ENCODE data around the gene CEMIP.

DNA sequence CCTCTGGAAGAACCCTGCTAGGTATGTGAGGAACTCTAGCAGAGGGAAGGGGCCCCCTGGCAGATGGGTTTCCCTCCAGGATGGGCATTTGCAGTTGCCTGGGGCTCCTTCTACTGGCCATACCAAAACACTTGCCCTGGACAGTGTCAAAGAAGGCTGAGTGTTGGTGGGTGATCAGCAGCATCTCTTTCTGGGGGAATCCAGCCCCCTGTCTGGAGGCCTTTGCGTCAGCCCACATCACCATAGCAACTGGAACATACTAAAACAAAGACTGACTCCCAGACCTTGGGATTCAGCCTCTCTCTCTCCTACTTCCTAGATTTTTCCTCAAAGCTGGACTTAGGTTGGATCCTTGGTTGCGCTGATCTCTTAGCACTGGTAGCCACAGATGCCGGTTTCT is 8.1 kb downstream of the CEMIP start:
- TF ChIP-seq, protein P1, sequence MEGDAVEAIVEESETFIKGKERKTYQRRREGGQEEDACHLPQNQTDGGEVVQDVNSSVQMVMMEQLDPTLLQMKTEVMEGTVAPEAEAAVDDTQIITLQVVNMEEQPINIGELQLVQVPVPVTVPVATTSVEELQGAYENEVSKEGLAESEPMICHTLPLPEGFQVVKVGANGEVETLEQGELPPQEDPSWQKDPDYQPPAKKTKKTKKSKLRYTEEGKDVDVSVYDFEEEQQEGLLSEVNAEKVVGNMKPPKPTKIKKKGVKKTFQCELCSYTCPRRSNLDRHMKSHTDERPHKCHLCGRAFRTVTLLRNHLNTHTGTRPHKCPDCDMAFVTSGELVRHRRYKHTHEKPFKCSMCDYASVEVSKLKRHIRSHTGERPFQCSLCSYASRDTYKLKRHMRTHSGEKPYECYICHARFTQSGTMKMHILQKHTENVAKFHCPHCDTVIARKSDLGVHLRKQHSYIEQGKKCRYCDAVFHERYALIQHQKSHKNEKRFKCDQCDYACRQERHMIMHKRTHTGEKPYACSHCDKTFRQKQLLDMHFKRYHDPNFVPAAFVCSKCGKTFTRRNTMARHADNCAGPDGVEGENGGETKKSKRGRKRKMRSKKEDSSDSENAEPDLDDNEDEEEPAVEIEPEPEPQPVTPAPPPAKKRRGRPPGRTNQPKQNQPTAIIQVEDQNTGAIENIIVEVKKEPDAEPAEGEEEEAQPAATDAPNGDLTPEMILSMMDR (IDR thresholded peaks at IDR 0.05) = no peak
- no peak for TF ChIP-seq POLR2A (IDR thresholded peaks at IDR 0.05)

Data from adrenal gland (tissue), 5 donors.